HG03460 (cell line): ENCODE measurements around the gene ARF5.

ENCODE experiments used
- ATAC-seq: cut with Tn5 transposase; IDR thresholded peaks from one replicate; pipeline ENCODE4 v1.9.1; 2021; ENCODE audit not compliant: unreplicated experiment

Gene ARF5

GRCh38 chr7:127588697-127589482, 679 bp downstream of the ARF5 start:
- peak; percentile 24 for ATAC-seq

GRCh38 chr7:127589896-127590295, 1.7 kb downstream of the ARF5 start:
- no peak for ATAC-seq

- ATAC-seq: no peak
These were observed 3.0 kb downstream of the ARF5 start for GRCh38 chr7:127591189-127591588.

GRCh38 chr7:127591591-127591990, 3.4 kb downstream of the ARF5 start:
- ATAC-seq: no peak

- no peak for ATAC-seq
These were observed 4.3 kb downstream of the ARF5 start for GRCh38 chr7:127592550-127592949.

GRCh38 chr7:127594490-127594889, 6.3 kb downstream of the ARF5 start:
- ATAC-seq: no peak

GRCh38 chr7:127595737-127596136, 7.5 kb downstream of the ARF5 start:
- ATAC-seq: no peak

GRCh38 chr7:127598318-127598717, 10.1 kb downstream of the ARF5 start:
- no peak for ATAC-seq

GRCh38 chr7:127600885-127601284, 12.7 kb downstream of the ARF5 start:
- no peak for ATAC-seq

GRCh38 chr7:127608446-127608845, 20.2 kb downstream of the ARF5 start:
- ATAC-seq: no peak

- ATAC-seq: no peak
These were observed 21.1 kb downstream of the ARF5 start for GRCh38 chr7:127609297-127609696.

- no peak for ATAC-seq
These were observed 24.1 kb downstream of the ARF5 start for GRCh38 chr7:127612263-127612662.

- no peak for ATAC-seq
These were observed 28.5 kb downstream of the ARF5 start for GRCh38 chr7:127616724-127617123.

GRCh38 chr7:127618042-127618441, 29.8 kb downstream of the ARF5 start, which contains the start of gene PAX4:
TSS of gene PAX4 (minus strand) at chr7:127618142. CDS start at chr7:127615928, 2,214 bp downstream.
- ATAC-seq: no peak

GRCh38 chr7:127618775-127619174, 30.6 kb downstream of the ARF5 start:
- no peak for ATAC-seq

GRCh38 chr7:127619681-127620405, 31.6 kb downstream of the ARF5 start:
- ATAC-seq: no peak

GRCh38 chr7:127620406-127621233, 32.4 kb downstream of the ARF5 start:
- ATAC-seq: no peak

GRCh38 chr7:127625331-127625730, 37.1 kb downstream of the ARF5 start:
- ATAC-seq: no peak

GRCh38 chr7:127628445-127628844, 40.2 kb downstream of the ARF5 start:
- ATAC-seq: no peak

GRCh38 chr7:127629268-127629854, 41.1 kb downstream of the ARF5 start:
- no peak for ATAC-seq

GRCh38 chr7:127632276-127632910, 44.2 kb downstream of the ARF5 start:
- no peak for ATAC-seq
